HepG2 (cell line): ENCODE measurements around the gene DDOST. TPM values are rescaled to one million over a fixed set of nuclear protein-coding genes. Genes with fewer than 3 reads are reported as not detected.

Experiments
- ATAC-seq: fragments of 200-7000 bp; cut with Tn5 transposase; 3 replicates; pipeline ENCODE4 v1.9.1; 2020; ENCODE audit warnings: mild to moderate bottlenecking, moderate library complexity
- BruUV-seq: library from RNA; stranded (reverse); fragments of 400-500 nt; replicated peaks from 2 replicates; lab custom pipeline; 2021; lab: Mats Ljungman, UMichigan
- CTCF ChIA-PET: fragments of 300-600 bp; formaldehyde crosslinking; extraction: SDS; loops from one replicate; lab custom pipeline; 2021; ENCODE audit warnings: low total read pairs, inconsistent platforms, low intra/inter-chr PET ratio; lab: Yijun Ruan, JAX
- POLR2A ChIA-PET: fragments of 350-600 bp; sonication (Branson Sonifier 250); formaldehyde crosslinking; loops from one replicate; lab custom pipeline; 2020; ENCODE audit warnings: antibody characterized with exemption, inconsistent platforms; lab: Yijun Ruan, JAX
- DNase-seq: peaks from one replicate; pipeline ENCODE4 v3.0.0-alpha.2; 2015; ENCODE audit warnings: low spot score
- FAIRE-seq: peaks from 3 replicates; lab custom pipeline; 2011; peaks lifted over from hg19 to GRCh38; lab: Jason Lieb, UNC
- H2AFZ ChIP-seq: one replicate; pipeline ENCODE4 v1.6.1; 2011; ENCODE audit warnings: low read length, inconsistent platforms
- H3K27ac ChIP-seq: fragments of 300-600 bp; 3 replicates; pipeline ENCODE4 v1.8.0; 2011; ENCODE audit warnings: mixed run types, mild to moderate bottlenecking, mixed read lengths, low read length, inconsistent platforms; ENCODE audit not compliant: insufficient read depth; ENCODE audit errors: extremely low read length
- H3K27me3 ChIP-seq, 2 experiments: fragments of 200-600 bp in 1 of 2; 2 replicates in 1 of 2; 3 replicates in 1 of 2; pipeline versions ENCODE4 v1.6.0 to v1.8.0; 2011; ENCODE audit warnings: low read length in 2 of 2, mild to moderate bottlenecking in 2 of 2, moderate library complexity in 2 of 2, inconsistent platforms in 1 of 2; ENCODE audit not compliant: insufficient read depth in 2 of 2, control insufficient read depth in 1 of 2
- H3K36me3 ChIP-seq, 2 experiments: fragments of 200-600 bp in 1 of 2; replicated peaks in 1 of 2; 2 replicates in 1 of 2; 3 replicates in 1 of 2; pipeline versions ENCODE4 v1.5.1 to v1.8.0; 2011; ENCODE audit warnings: low read length in 2 of 2, inconsistent platforms in 1 of 2; ENCODE audit not compliant: insufficient read depth in 2 of 2, control insufficient read depth in 1 of 2
- H3K4me1 ChIP-seq: 2 replicates; pipeline ENCODE4 v1.5.1; 2012; ENCODE audit warnings: low read length, inconsistent platforms; ENCODE audit not compliant: insufficient read depth
- H3K4me2 ChIP-seq: 2 replicates; pipeline ENCODE4 v1.6.0; 2011; ENCODE audit warnings: low read depth, low read length, inconsistent platforms
- H3K4me3 ChIP-seq, 3 experiments: fragments of 200-600 bp in 1 of 3; sonication (generic), shearing (Covaris generic) in 1 of 3; replicated peaks in 1 of 3; 2 replicates each; pipeline ENCODE4 v1.5.1; 2011 to 2016; ENCODE audit warnings: low read length in 3 of 3, inconsistent platforms in 2 of 3, low read depth in 2 of 3, mild to moderate bottlenecking in 2 of 3, control low read depth in 1 of 3, mixed read lengths in 1 of 3; ENCODE audit not compliant: insufficient read depth in 1 of 3
- H3K79me2 ChIP-seq: one replicate; pipeline ENCODE4 v1.6.1; 2011; ENCODE audit warnings: low read length, inconsistent platforms; ENCODE audit not compliant: insufficient read depth
- H3K9ac ChIP-seq: 2 replicates; pipeline ENCODE4 v1.6.0; 2011; ENCODE audit warnings: mild to moderate bottlenecking, low read depth, low read length, inconsistent platforms; ENCODE audit not compliant: insufficient read depth
- H3K9me3 ChIP-seq: 2 replicates; pipeline ENCODE4 v1.5.1; 2012; ENCODE audit warnings: mild to moderate bottlenecking, low read length
- H4K20me1 ChIP-seq: 2 replicates; pipeline ENCODE4 v1.6.0; 2011; ENCODE audit warnings: inconsistent platforms, mild to moderate bottlenecking, low read length, moderate library complexity; ENCODE audit not compliant: insufficient read depth
- EZH2 ChIP-seq: conservative IDR thresholded peaks from 2 replicates; pipeline ENCODE4 v1.6.1; 2012; ENCODE audit warnings: mild to moderate bottlenecking, low read depth, low read length, moderate library complexity
- FOXP1 ChIP-seq, 2 experiments: fragments of 450-650 bp in 1 of 2; IDR thresholded peaks; 2 replicates each; pipeline ENCODE4 v1.6.1; 2017 to 2018; ENCODE audit warnings: antibody characterized with exemption in 1 of 2
- HDAC6 ChIP-seq: fragments of 200-600 bp; sonication (generic); IDR thresholded peaks from 2 replicates; pipeline ENCODE4 v1.7.0; 2017; ENCODE audit warnings: mild to moderate bottlenecking, antibody characterized with exemption, low read length, low read depth
- KDM1A ChIP-seq: IDR thresholded peaks from 2 replicates; pipeline ENCODE4 v1.6.1; 2016; ENCODE audit warnings: missing compliant biosample characterization
- MIXL1 ChIP-seq: IDR thresholded peaks from 2 replicates; pipeline ENCODE4 v1.6.1; 2016
- NONO ChIP-seq, 2 experiments: fragments of 450-650 bp in 1 of 2; sonication (generic) in 1 of 2; formaldehyde crosslinking in 1 of 2; IDR thresholded peaks in 1 of 2; conservative IDR thresholded peaks in 1 of 2; 2 replicates each; pipeline versions ENCODE4 v1.6.1 to v1.8.0; 2017 to 2022; ENCODE audit warnings: mild to moderate bottlenecking in 1 of 2, missing genetic modification reagents in 1 of 2, moderate library complexity in 1 of 2
- PHF5A ChIP-seq: IDR thresholded peaks from one replicate; pipeline ENCODE4 v1.6.1; 2018; ENCODE audit warnings: low read depth, missing genetic modification reagents; ENCODE audit not compliant: unreplicated experiment
- SMYD3 ChIP-seq: sonication (generic); formaldehyde crosslinking; IDR thresholded peaks from 2 replicates; pipeline ENCODE4 v1.8.1; 2023; ENCODE audit warnings: mild to moderate bottlenecking, missing genetic modification reagents
- TP53 ChIP-seq: sonication (generic); formaldehyde crosslinking; conservative IDR thresholded peaks from 2 replicates; pipeline ENCODE4 v1.4.0; 2020; ENCODE audit warnings: missing genetic modification reagents
- TRIM24 ChIP-seq: sonication (generic); formaldehyde crosslinking; IDR thresholded peaks from 2 replicates; pipeline ENCODE4 v1.8.0; 2022; ENCODE audit warnings: mild to moderate bottlenecking, missing genetic modification reagents
- YEATS2 ChIP-seq: sonication (generic); formaldehyde crosslinking; IDR thresholded peaks from 2 replicates; pipeline ENCODE4 v1.4.0; 2020; ENCODE audit warnings: missing genetic modification reagents, borderline replicate concordance
- ZC3H13 ChIP-seq: sonication (generic); formaldehyde crosslinking; IDR thresholded peaks from 2 replicates; pipeline ENCODE4 v1.8.1; 2023; ENCODE audit warnings: mild to moderate bottlenecking, missing genetic modification reagents, moderate library complexity
- ZNF136 ChIP-seq: sonication (generic); formaldehyde crosslinking; IDR thresholded peaks from 2 replicates; pipeline ENCODE4 v1.8.1; 2022; ENCODE audit warnings: low read depth, mild to moderate bottlenecking, moderate library complexity, missing genetic modification reagents
- ZNF160 ChIP-seq: sonication (generic); formaldehyde crosslinking; IDR thresholded peaks from 2 replicates; pipeline ENCODE4 v1.8.0; 2022; ENCODE audit warnings: mild to moderate bottlenecking, inconsistent platforms, missing genetic modification reagents
- ZNF546 ChIP-seq: sonication (generic); formaldehyde crosslinking; conservative IDR thresholded peaks from 2 replicates; pipeline ENCODE4 v1.8.1; 2023; ENCODE audit warnings: mild to moderate bottlenecking, missing genetic modification reagents
- ZNF598 ChIP-seq: sonication (generic); formaldehyde crosslinking; IDR thresholded peaks from 2 replicates; pipeline ENCODE4 v1.5.1; 2020; ENCODE audit warnings: mild to moderate bottlenecking, missing genetic modification reagents, borderline replicate concordance
- ZNF772 ChIP-seq: sonication (generic); formaldehyde crosslinking; IDR thresholded peaks from 2 replicates; pipeline ENCODE4 v1.5.0; 2020; ENCODE audit warnings: mild to moderate bottlenecking, missing genetic modification reagents
- ZSCAN21 ChIP-seq: sonication (generic); formaldehyde crosslinking; IDR thresholded peaks from 2 replicates; pipeline ENCODE4 v1.8.0; 2022; ENCODE audit warnings: mild to moderate bottlenecking, missing genetic modification reagents, moderate library complexity, borderline replicate concordance
- WGBS: methylation state at CpG from one replicate; pipeline ENCODE4 v1.1.6; 2017; ENCODE audit warnings: low lambda C conversion rate; 5-methylcytosine and 5-hydroxymethylcytosine counted together
- in situ Hi-C: cut with HindIII; loops from 2 replicates; pipeline ENCODE4 v1.10.0; 2017; ENCODE audit warnings: low pct_unique_long_range_greater_than_20kb; ENCODE audit not compliant: extremely low pct_ligation_motif_present
- intact Hi-C: fragments of 100-400 bp; cut with micrococcal nuclease; formaldehyde crosslinking; loops from one replicate; pipeline ENCODE4 v1.10.0; 2022; ENCODE audit not compliant: unreplicated experiment
- polyA plus RNA-seq, 8 experiments: library from polyadenylated mRNA; depleted of rRNA in 3 of 8; stranded (reverse) in 7 of 8; unstranded in 1 of 8; fragments of >200 nt; fragmentation: Illumina TruSeq in 4 of 8; extraction: Trizol in 4 of 8; gene quantifications; 2 replicates each; pipeline versions ENCODE4 v1.2.1 to v1.2.3, GENCODE V29; 2011 to 2016; ENCODE audit warnings: low read depth in 4 of 8, missing spikeins in 1 of 8, mixed read lengths in 1 of 8; ENCODE audit not compliant: insufficient read depth in 1 of 8
- total RNA-seq, 5 experiments: library from RNA; depleted of rRNA; stranded (reverse); fragments of >200 nt; fragmentation: Illumina TruSeq; extraction: Trizol; gene quantifications; 2 replicates each; pipeline ENCODE4 v1.2.3, GENCODE V29; 2016; ENCODE audit warnings: low read depth in 1 of 5
- TF ChIP-seq, protein P1 (sequence below): conservative IDR thresholded peaks from 2 replicates; pipeline ENCODE4 v1.6.1; 2018; ENCODE audit warnings: missing genetic modification reagents
- TF ChIP-seq, protein P2 (sequence below): sonication (generic); formaldehyde crosslinking; IDR thresholded peaks from 2 replicates; pipeline ENCODE4 v1.4.0; 2020; ENCODE audit warnings: missing genetic modification reagents

Gene DDOST
- total and polyA plus RNA-seq, 2 of the 13 experiments (the other 11 are each of a cell fraction or from before 2014, with no cell fraction given): 335 to 494 TPM

DNA sequence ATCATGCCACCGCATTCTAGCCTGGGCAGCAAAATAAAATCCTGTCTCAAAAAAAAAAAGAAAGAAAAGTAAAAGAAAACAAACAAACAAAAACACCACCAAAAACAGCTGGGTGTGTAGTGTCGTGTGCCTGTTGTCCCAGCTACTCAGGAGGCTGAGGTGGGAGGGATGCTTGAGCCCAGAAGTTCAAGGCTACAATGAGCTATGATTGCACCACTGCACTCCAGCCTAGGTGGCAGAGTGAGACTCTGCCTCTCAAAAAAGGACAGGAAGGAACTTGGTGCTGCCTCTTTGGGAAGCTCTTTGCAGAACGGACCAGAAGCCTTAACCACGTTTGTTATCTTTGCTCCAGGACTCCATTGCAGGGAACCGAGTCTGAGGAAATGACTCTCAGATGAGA is 45.7 kb upstream of the DDOST start:
- 10% methylated on average over 5 of the region's 5 CpGs for WGBS
- ATAC-seq (peak; percentile 24; the same call in 2 of the 3 replicates), FAIRE-seq (peak; percentile 36), DNase-seq (no peak)
- ChIA-PET CTCF (no interaction called here), POLR2A (interaction anchor here (0.7 to 1.8 kb wide), 5 partner anchors 10 to 408 kb away, joined by 3 to 7 read pairs (median 3); partner anchors contain the start of genes DDOST and SH2D5)
- Histone ChIP-seq H3K27ac (no peak overlapping the region), H3K79me2 (no peaks in the 10 kb centered on the region), H3K4me2 (no peak overlapping the region), H3K4me3 (no peak overlapping the region), H3K9me3 (no peaks in the 10 kb centered on the region), H3K36me3 (no peaks in the 10 kb centered on the region), H3K27me3 (0 out of 5 replicates have a peak, but pooled peaks cover 0 to 3% of the 10 kb centered on the region in 2 experiments), H4K20me1 (no peaks in the 10 kb centered on the region), H2AFZ (no peak overlapping the region), H3K4me1 (peaks cover 24% of the 10 kb centered on the region), H3K9ac (no peak overlapping the region)
- intact Hi-C loops (no loop called here), in situ Hi-C loops (no loop called here)
- BruUV-seq: no TSS peak
- no peak for TF ChIP-seq ZNF598 (CRISPR knock-in tag)
- TF ChIP-seq MIXL1 (CRISPR knock-in tag): no peak
- no peak for TF ChIP-seq ZNF160 (CRISPR knock-in tag)
- TF ChIP-seq, protein P1, sequence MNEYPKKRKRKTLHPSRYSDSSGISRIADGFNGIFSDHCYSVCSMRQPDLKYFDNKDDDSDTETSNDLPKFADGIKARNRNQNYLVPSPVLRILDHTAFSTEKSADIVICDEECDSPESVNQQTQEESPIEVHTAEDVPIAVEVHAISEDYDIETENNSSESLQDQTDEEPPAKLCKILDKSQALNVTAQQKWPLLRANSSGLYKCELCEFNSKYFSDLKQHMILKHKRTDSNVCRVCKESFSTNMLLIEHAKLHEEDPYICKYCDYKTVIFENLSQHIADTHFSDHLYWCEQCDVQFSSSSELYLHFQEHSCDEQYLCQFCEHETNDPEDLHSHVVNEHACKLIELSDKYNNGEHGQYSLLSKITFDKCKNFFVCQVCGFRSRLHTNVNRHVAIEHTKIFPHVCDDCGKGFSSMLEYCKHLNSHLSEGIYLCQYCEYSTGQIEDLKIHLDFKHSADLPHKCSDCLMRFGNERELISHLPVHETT: no peak
- no peak for TF ChIP-seq ZNF136 (CRISPR knock-in tag)
- TF ChIP-seq KDM1A (CRISPR knock-in tag): no peak
- TF ChIP-seq TRIM24 (CRISPR knock-in tag): no peak
- no peak for TF ChIP-seq ZSCAN21 (CRISPR knock-in tag)
- TF ChIP-seq, protein P2, sequence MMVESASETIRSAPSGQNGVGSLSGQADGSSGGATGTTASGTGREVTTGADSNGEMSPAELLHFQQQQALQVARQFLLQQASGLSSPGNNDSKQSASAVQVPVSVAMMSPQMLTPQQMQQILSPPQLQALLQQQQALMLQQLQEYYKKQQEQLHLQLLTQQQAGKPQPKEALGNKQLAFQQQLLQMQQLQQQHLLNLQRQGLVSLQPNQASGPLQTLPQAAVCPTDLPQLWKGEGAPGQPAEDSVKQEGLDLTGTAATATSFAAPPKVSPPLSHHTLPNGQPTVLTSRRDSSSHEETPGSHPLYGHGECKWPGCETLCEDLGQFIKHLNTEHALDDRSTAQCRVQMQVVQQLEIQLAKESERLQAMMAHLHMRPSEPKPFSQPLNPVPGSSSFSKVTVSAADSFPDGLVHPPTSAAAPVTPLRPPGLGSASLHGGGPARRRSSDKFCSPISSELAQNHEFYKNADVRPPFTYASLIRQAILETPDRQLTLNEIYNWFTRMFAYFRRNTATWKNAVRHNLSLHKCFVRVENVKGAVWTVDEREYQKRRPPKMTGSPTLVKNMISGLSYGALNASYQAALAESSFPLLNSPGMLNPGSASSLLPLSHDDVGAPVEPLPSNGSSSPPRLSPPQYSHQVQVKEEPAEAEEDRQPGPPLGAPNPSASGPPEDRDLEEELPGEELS (CRISPR knock-in tag): no peak
- no peak for TF ChIP-seq TP53 (CRISPR knock-in tag)
- no peak for TF ChIP-seq NONO (IDR thresholded peaks at IDR 0.05)
- no peak for TF ChIP-seq NONO (CRISPR knock-in tag; conservative IDR thresholded peaks at IDR 0.05)
- TF ChIP-seq EZH2: no peak
- no peak for TF ChIP-seq HDAC6
- TF ChIP-seq ZNF772 (CRISPR knock-in tag): no peak
- no peak for TF ChIP-seq SMYD3 (CRISPR knock-in tag)
- TF ChIP-seq FOXP1 (IDR thresholded peaks at IDR 0.05): no peak
- peak; percentile 19; the same call in 1 of the 2 replicates for TF ChIP-seq FOXP1 (CRISPR knock-in tag; IDR thresholded peaks at IDR 0.05)
- TF ChIP-seq PHF5A: no peak
- TF ChIP-seq ZC3H13 (CRISPR knock-in tag): no peak
- no peak for TF ChIP-seq ZNF546 (CRISPR knock-in tag)
- TF ChIP-seq YEATS2 (CRISPR knock-in tag): no peak
